ENCODE measurements around the gene PAPPA.

DNA sequence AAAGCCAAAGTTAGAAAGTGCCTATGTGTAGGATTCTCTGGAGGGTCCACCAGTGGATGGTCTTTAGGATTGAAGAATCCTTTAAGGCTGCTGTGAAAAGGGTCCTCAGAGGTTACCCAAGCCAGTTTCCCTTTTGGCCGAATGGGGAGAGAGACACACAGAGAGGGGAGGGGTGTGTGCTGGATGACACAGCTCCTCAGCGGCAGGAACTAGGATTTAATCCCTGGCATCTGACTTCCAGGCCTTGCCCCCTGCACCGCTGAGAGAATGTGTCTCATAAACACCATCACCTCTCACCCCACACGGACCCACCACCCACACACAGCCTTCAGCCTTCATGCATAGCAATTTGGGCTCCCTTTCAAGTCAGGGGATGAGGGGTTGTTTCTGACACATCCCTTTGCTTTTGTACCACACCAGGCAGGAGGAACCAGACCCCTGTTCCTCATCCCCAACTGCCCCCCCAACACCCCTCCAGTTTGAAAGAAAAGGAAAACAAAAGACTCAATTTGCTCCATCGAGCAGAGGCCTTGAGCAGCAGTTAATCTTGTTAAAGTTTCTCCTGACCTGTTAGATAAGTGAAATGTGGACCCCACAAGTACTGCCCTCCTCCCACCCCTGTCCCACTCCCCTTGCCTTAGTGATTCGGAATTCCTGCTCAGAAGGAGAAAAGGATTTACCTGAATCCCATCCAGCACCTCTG, 4.0 kb downstream of the PAPPA start:
- TF ChIP-seq, protein P1, sequence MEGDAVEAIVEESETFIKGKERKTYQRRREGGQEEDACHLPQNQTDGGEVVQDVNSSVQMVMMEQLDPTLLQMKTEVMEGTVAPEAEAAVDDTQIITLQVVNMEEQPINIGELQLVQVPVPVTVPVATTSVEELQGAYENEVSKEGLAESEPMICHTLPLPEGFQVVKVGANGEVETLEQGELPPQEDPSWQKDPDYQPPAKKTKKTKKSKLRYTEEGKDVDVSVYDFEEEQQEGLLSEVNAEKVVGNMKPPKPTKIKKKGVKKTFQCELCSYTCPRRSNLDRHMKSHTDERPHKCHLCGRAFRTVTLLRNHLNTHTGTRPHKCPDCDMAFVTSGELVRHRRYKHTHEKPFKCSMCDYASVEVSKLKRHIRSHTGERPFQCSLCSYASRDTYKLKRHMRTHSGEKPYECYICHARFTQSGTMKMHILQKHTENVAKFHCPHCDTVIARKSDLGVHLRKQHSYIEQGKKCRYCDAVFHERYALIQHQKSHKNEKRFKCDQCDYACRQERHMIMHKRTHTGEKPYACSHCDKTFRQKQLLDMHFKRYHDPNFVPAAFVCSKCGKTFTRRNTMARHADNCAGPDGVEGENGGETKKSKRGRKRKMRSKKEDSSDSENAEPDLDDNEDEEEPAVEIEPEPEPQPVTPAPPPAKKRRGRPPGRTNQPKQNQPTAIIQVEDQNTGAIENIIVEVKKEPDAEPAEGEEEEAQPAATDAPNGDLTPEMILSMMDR (IDR thresholded peaks at IDR 0.05): no peak
- no peak for TF ChIP-seq POLR2A (IDR thresholded peaks at IDR 0.05)
